ENCODE measurements around the gene SIGLEC5. TPM values are rescaled to one million over a fixed set of nuclear protein-coding genes. Genes with fewer than 3 reads are reported as not detected.
"Not testable (repeated sequence)": the region's sequence is repeated elsewhere in the genome, so short reads cannot be mapped to it uniquely, and the experiment has no call there.

SIGLEC5 gene
- total RNA-seq, 1 donor = under 0.01 TPM

- H3K4me2 ChIP-seq (ENCODE audit: insufficient read depth, low read length) = no peak overlapping the region
- TF ChIP-seq, protein P1, sequence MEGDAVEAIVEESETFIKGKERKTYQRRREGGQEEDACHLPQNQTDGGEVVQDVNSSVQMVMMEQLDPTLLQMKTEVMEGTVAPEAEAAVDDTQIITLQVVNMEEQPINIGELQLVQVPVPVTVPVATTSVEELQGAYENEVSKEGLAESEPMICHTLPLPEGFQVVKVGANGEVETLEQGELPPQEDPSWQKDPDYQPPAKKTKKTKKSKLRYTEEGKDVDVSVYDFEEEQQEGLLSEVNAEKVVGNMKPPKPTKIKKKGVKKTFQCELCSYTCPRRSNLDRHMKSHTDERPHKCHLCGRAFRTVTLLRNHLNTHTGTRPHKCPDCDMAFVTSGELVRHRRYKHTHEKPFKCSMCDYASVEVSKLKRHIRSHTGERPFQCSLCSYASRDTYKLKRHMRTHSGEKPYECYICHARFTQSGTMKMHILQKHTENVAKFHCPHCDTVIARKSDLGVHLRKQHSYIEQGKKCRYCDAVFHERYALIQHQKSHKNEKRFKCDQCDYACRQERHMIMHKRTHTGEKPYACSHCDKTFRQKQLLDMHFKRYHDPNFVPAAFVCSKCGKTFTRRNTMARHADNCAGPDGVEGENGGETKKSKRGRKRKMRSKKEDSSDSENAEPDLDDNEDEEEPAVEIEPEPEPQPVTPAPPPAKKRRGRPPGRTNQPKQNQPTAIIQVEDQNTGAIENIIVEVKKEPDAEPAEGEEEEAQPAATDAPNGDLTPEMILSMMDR (IDR thresholded peaks at IDR 0.05; ENCODE audit: extremely low read depth, low read depth, low read length) = no peak
- no peaks in the 10 kb centered on the region for H3K9me3 ChIP-seq (ENCODE audit: low read depth, low read length)
- no peak for DNase-seq (ENCODE audit: insufficient read length, low spot score, missing footprints)
- H3K27ac ChIP-seq (ENCODE audit: low read depth, low read length) = no peak overlapping the region
- H3K79me2 ChIP-seq (ENCODE audit: insufficient read depth, low read length) = no peaks in the 10 kb centered on the region
- H2AFZ ChIP-seq (ENCODE audit: low read length) = no peak overlapping the region
- H4K20me1 ChIP-seq (ENCODE audit: insufficient read depth, low read length) = no peaks in the 10 kb centered on the region
- no peaks in the 10 kb centered on the region for H3K36me3 ChIP-seq (ENCODE audit: insufficient read depth, low read length)
- H3K4me1 ChIP-seq (ENCODE audit: insufficient read depth, low read length) = no peaks in the 10 kb centered on the region
- no peak overlapping the region for H3K4me3 ChIP-seq (ENCODE audit: insufficient read depth, low read length)
- H3K27me3 ChIP-seq (ENCODE audit: insufficient read depth, low read length) = peaks cover 9% of the 10 kb centered on the region
These were observed 17.1 kb upstream of the SIGLEC5 start for GRCh38 chr19:51647318-51647717.

DNA sequence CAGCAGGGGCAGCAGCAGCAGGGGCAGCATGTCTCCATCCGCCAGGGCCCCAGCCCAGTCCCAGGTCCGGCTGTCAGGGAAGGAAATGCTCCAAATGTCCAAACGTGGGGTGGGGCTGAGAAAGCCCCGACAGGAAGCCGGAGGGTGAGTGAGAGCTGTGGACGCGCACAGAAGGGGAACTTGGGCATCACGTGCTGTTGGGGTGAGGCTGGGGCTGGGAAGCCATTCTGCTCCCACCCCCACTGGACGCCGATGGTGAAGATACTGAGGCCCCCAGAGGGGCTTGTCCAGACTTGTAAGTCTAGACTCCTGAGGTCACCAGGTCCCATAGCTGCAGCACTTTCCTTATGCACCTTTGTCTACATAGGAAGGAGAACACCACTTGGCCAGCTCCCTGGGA, 16.5 kb upstream of the SIGLEC5 start, which contains the start of gene SIGLEC14:
Gene SIGLEC14 (minus strand): TSS at position 96 of the 400 bp plus-strand sequence. CDS start 66 bp downstream, at position 30.
- not testable (repeated sequence) for H3K79me2 ChIP-seq (ENCODE audit: insufficient read depth, low read length); H2AFZ ChIP-seq (ENCODE audit: low read length); H3K4me1 ChIP-seq (ENCODE audit: insufficient read depth, low read length); H3K27me3 ChIP-seq (ENCODE audit: insufficient read depth, low read length); H3K4me2 ChIP-seq (ENCODE audit: insufficient read depth, low read length); H3K36me3 ChIP-seq (ENCODE audit: insufficient read depth, low read length); DNase-seq (ENCODE audit: insufficient read length, low spot score, missing footprints); H3K4me3 ChIP-seq (ENCODE audit: insufficient read depth, low read length); H3K9me3 ChIP-seq (ENCODE audit: low read depth, low read length); H4K20me1 ChIP-seq (ENCODE audit: insufficient read depth, low read length); H3K27ac ChIP-seq (ENCODE audit: low read depth, low read length)

- TF ChIP-seq, protein P1 (IDR thresholded peaks at IDR 0.05; ENCODE audit: extremely low read depth, low read depth, low read length) = no peak
- Histone ChIP-seq H3K79me2 (ENCODE audit: insufficient read depth, low read length) (no peaks in the 10 kb centered on the region), H3K4me3 (ENCODE audit: insufficient read depth, low read length) (no peak overlapping the region), H3K4me1 (ENCODE audit: insufficient read depth, low read length) (no peaks in the 10 kb centered on the region), H3K9me3 (ENCODE audit: low read depth, low read length) (no peaks in the 10 kb centered on the region), H4K20me1 (ENCODE audit: insufficient read depth, low read length) (no peaks in the 10 kb centered on the region), H3K27me3 (ENCODE audit: insufficient read depth, low read length) (peaks cover 9% of the 10 kb centered on the region), H3K4me2 (ENCODE audit: insufficient read depth, low read length) (no peak overlapping the region), H2AFZ (ENCODE audit: low read length) (no peak overlapping the region), H3K36me3 (ENCODE audit: insufficient read depth, low read length) (no peaks in the 10 kb centered on the region), H3K27ac (ENCODE audit: low read depth, low read length) (no peak overlapping the region)
- DNase-seq (ENCODE audit: insufficient read length, low spot score, missing footprints) = no peak
These were observed 14.6 kb upstream of the SIGLEC5 start for GRCh38 chr19:51644636-51645271.

DNA sequence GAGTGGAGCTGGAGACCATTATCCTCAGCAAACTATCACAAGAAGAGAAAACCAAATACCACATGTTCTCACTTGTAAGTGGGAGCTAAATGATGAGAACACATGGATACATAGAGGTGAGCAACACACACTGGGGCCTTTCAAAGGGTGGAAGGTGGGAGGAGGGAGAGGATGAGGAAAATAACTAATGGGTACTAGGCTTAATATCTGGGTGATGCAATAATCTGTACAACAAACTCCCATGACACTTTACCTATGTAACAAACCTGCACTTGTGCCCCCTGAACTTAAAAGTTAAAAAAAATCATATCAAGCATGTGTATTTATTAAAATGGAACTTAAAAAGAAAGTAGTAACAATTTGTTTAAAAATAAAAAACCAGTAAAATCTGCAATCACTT, 11.4 kb upstream of the SIGLEC5 start:
- H3K27me3 ChIP-seq (ENCODE audit: insufficient read depth, low read length) = no peaks in the 10 kb centered on the region
- DNase-seq (ENCODE audit: insufficient read length, low spot score, missing footprints) = no peak
- no peaks in the 10 kb centered on the region for H3K79me2 ChIP-seq (ENCODE audit: insufficient read depth, low read length)
- no peak overlapping the region for H3K4me3 ChIP-seq (ENCODE audit: insufficient read depth, low read length)
- H2AFZ ChIP-seq (ENCODE audit: low read length) = no peak overlapping the region
- no peaks in the 10 kb centered on the region for H3K4me1 ChIP-seq (ENCODE audit: insufficient read depth, low read length)
- H3K27ac ChIP-seq (ENCODE audit: low read depth, low read length) = no peak overlapping the region
- no peaks in the 10 kb centered on the region for H4K20me1 ChIP-seq (ENCODE audit: insufficient read depth, low read length)
- no peak overlapping the region for H3K4me2 ChIP-seq (ENCODE audit: insufficient read depth, low read length)
- H3K36me3 ChIP-seq (ENCODE audit: insufficient read depth, low read length) = no peaks in the 10 kb centered on the region
- TF ChIP-seq, protein P1 (IDR thresholded peaks at IDR 0.05; ENCODE audit: extremely low read depth, low read depth, low read length) = no peak
- H3K9me3 ChIP-seq (ENCODE audit: low read depth, low read length) = peaks cover 2% of the 10 kb centered on the region

All from osteoblast (primary cell).